ENCODE results near the gene SMARCC2.
"Not testable (repeated sequence)": the region's sequence is repeated elsewhere in the genome, so short reads cannot be mapped to it uniquely, and the experiment has no call there.

SMARCC2 gene

GRCh38 chr12:56202366-56202765 lies 13.1 kb upstream of the SMARCC2 start:
- no peak for TF ChIP-seq CTCF (IDR thresholded peaks at IDR 0.05; ENCODE audit: low read depth, low read length)
- H3K4me3 ChIP-seq (replicated peaks in 1 of 2; ENCODE audit: low read depth in 2 of 2, low read length in 2 of 2), result no peak overlapping the region
- DNase-seq (ENCODE audit: low read depth in 2 of 2), result no peak

- peak in 1 of 2 donors; percentile 66 for DNase-seq (ENCODE audit: low read depth in 2 of 2)
- TF ChIP-seq CTCF (IDR thresholded peaks at IDR 0.05; ENCODE audit: low read depth, low read length), result no peak
- H3K4me3 ChIP-seq (replicated peaks in 1 of 2; ENCODE audit: low read depth in 2 of 2, low read length in 2 of 2), result no peak overlapping the region
These were observed 9.6 kb upstream of the SMARCC2 start for GRCh38 chr12:56198836-56199235.

DNA sequence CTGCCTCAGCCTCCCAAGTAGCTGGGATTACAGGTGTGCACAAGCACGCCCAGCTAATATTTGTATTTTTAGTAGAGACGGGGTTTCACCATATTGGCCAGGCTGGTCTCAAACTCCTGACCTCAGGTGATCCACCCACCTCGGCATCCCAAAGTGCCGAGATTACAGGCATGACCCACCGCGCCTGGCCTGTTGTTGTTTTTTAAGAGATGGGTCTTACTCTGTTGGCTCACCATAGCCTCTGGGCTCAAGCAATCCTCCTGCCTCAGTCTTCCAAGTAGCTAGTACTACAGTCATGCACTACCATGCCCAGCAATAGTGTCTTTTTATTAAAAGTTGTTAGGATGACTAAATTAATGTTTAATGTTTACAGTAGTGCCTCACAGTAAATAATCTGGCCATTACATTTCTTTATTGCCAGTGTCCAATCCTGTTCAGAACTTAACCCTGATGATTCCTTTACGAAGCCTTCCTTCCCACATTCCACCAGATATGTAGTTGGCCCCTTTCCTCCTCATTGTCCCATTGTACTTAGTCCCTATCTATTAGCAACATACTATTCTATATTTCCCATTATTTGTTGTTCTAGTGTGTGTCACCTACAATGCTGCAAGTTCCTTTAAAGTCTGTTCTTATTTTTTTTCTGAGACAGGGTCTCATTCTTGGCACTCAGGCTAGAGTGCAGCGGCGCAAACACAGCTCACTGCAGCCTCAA lies 8.8 kb upstream of the SMARCC2 start:
- no peak overlapping the region for H3K4me3 ChIP-seq (replicated peaks in 1 of 2; ENCODE audit: low read depth in 2 of 2, low read length in 2 of 2)
- TF ChIP-seq CTCF (IDR thresholded peaks at IDR 0.05; ENCODE audit: low read depth, low read length), result no peak
- DNase-seq (ENCODE audit: low read depth in 2 of 2), result no peak

DNA sequence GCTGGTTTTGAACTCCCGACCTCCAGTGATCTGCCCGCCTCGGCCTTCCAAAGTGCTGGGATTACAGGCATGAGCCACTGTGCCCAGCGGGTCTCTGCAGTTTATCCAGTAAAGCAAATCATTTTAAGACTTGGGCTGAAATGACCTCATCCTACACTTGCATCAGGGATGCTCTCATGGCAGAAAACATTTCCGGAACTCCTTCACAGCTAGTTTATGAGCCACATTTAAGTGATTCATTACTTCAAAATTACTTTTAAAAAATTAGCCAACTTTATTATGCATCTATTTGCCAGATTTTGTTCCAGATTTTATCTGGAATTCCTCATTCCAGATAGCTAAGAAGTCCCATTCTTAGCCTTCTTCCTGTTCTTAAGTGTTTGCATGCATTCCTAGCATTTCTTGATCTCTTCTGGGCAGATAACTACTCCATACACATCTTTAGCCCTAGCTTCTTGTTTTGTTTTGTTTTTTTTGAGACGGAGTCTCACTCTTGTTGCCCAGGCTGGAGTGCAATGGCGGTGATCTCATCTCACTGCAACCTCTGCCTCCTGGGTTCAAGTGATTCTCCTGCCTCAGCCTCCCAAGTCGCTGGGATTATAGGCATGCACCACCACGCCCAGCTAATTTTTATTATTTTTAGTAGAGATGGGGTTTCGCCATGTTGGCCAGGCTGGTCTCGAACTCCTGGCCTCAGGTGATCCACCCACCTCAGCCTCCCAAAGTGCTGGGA lies 7.7 kb upstream of the SMARCC2 start:
- DNase-seq (ENCODE audit: low read depth in 2 of 2), result peak; percentile 96 to 97
- H3K4me3 ChIP-seq (replicated peaks in 1 of 2; ENCODE audit: low read depth in 2 of 2, low read length in 2 of 2), result not testable (repeated sequence)

DNA sequence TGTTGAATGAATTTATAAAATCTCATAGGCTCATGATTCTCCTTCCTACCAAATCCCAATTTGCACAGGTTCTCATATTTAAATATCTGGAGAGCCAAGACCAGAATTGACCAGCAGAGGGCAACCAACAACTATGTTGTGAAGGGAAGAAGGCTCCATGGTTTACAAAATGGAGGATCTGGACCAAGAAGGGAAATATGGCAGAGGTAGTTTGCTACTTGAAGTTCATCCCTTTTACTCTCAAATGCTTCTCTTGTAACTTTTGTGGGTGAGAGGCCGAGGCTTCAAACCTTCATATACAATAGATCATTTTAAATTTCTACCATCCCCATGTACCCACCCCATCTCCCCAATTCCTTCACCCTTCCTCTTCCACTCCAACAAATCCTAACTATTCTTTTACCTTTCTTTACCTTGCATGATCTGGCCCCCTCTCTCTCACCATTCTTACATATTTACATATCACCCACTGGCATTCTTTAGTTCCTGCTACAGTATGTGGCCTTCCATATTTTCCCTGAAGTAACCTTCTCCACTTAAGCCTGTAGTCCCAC lies 3.8 kb upstream of the SMARCC2 start:
- peak; percentile 76 for TF ChIP-seq CTCF (IDR thresholded peaks at IDR 0.05; ENCODE audit: low read depth, low read length)
- DNase-seq (ENCODE audit: low read depth in 2 of 2), result peak; percentile 93 to 94
- H3K4me3 ChIP-seq (replicated peaks in 1 of 2; ENCODE audit: low read depth in 2 of 2, low read length in 2 of 2), result no peak overlapping the region

DNA sequence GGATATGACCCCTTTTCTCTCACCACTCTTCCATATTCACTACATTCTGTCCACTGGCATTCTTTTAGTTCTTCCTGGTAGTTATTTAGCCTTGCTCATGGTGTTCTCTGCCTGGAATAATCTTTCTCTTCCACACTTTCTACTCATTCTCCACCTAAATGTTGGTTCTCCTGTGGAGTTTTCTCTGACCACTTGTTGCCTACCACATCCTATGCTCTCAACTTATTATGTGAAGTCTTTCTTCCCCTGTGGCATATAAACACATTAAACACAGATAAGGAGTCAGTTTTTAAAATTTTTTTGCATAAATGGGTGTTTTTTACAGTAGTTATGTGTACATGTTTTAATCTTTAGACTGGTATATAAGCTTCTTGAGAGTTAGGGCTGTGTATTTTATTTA lies 3.3 kb upstream of the SMARCC2 start:
- DNase-seq (ENCODE audit: low read depth in 2 of 2), result no peak
- no peak for TF ChIP-seq CTCF (IDR thresholded peaks at IDR 0.05; ENCODE audit: low read depth, low read length)
- no peak overlapping the region for H3K4me3 ChIP-seq (replicated peaks in 1 of 2; ENCODE audit: low read depth in 2 of 2, low read length in 2 of 2)

DNA sequence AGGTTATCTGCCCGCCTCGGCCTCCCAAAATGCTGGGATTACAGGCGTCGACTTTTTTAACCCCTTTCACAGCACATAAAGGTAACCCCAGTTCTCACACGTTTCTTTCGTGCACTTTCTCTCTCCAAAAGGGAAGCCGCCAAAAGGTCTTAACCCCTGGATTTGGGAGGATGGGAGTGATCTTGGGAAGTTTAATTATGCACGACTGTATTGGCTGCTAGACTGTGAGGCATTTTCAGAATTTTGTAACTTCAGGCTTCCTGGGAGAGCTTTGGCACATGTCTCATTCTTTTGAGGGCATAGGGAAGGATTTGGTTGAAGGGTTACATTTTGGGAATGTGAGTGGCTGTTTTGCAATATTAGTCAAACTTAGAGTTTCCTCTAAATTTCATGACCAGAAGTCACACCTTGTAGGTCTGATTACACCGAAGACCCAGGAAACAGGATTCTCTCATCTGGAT lies 1.4 kb upstream of the SMARCC2 start:
- TF ChIP-seq CTCF (IDR thresholded peaks at IDR 0.05; ENCODE audit: low read depth, low read length), result no peak
- H3K4me3 ChIP-seq (replicated peaks in 1 of 2; ENCODE audit: low read depth in 2 of 2, low read length in 2 of 2), result peak overlapping the region; percentile 56 to 75
- peak in 1 of 2 donors; percentile 58 for DNase-seq (ENCODE audit: low read depth in 2 of 2)

Data from cardiac fibroblast (primary cell).